GM12873 (cell line): ENCODE results near the gene NUDT9.
A peak's percentile ranks its signal among the peaks of the same experiment; 100 is the strongest.

Experiments
- TF ChIP-seq, protein P1 (sequence below): IDR thresholded peaks from 2 replicates; pipeline ENCODE4 v1.5.1; 2012; ENCODE audit warnings: low read depth, mild to moderate bottlenecking, moderate library complexity, low read length, control low read depth; ENCODE audit not compliant: insufficient read depth; ENCODE audit errors: missing control alignments

Gene NUDT9

DNA sequence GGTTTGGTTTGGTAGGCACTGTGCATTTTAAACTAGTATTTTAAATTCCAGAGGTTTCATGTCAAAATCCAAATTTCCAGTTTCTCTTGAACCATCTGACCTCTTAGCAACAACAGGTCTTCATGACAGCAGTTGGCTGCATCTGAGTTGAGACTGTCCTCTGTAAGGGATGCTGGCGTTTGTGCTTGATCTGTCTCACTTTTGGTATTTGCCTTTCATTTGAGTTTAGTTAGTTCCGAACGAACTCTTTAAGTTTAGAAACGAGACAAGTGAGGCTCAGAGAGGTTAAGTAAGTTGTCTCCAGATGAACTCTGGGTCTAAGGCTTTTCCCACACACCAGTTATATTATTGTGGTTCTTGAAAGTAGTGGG, 77.7 kb downstream of the NUDT9 start:
- TF ChIP-seq, protein P1, sequence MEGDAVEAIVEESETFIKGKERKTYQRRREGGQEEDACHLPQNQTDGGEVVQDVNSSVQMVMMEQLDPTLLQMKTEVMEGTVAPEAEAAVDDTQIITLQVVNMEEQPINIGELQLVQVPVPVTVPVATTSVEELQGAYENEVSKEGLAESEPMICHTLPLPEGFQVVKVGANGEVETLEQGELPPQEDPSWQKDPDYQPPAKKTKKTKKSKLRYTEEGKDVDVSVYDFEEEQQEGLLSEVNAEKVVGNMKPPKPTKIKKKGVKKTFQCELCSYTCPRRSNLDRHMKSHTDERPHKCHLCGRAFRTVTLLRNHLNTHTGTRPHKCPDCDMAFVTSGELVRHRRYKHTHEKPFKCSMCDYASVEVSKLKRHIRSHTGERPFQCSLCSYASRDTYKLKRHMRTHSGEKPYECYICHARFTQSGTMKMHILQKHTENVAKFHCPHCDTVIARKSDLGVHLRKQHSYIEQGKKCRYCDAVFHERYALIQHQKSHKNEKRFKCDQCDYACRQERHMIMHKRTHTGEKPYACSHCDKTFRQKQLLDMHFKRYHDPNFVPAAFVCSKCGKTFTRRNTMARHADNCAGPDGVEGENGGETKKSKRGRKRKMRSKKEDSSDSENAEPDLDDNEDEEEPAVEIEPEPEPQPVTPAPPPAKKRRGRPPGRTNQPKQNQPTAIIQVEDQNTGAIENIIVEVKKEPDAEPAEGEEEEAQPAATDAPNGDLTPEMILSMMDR: no peak

- TF ChIP-seq, protein P1: no peak
Measured at GRCh38 chr4:87502580-87503238, 80.3 kb downstream of the NUDT9 start.

GRCh38 chr4:87505862-87506261, 83.5 kb downstream of the NUDT9 start:
- TF ChIP-seq, protein P1: peak; percentile 27

- TF ChIP-seq, protein P1: no peak
Measured at GRCh38 chr4:87506974-87507701, 84.8 kb downstream of the NUDT9 start.
